A549 (cell line): ENCODE measurements around the gene OR1L6. TPM values are rescaled to one million over a fixed set of nuclear protein-coding genes. Genes with fewer than 3 reads are reported as not detected.

ENCODE experiments used
- ATAC-seq, 2 experiments: fragments of 200-7000 bp in 1 of 2; fragments of >200 bp in 1 of 2; cut with Nextera tagmentation in 1 of 2; cut with Tn5 transposase in 1 of 2; 3 replicates each; pipeline versions ENCODE4 v1.8.0 to v1.9.1; 2018 to 2020; ENCODE audit warnings: mild to moderate bottlenecking in 1 of 2, moderate library complexity in 1 of 2
- CTCF ChIA-PET: fragments of 300-600 bp; sonication (Branson Sonifier 250); formaldehyde crosslinking; extraction: SDS; loops from one replicate; lab custom pipeline; 2021; ENCODE audit warnings: antibody characterized with exemption, inconsistent platforms; lab: Yijun Ruan, JAX
- POLR2A ChIA-PET: fragments of 350-600 bp; formaldehyde crosslinking; extraction: SDS; loops from one replicate; lab custom pipeline; 2021; ENCODE audit warnings: antibody characterized with exemption, inconsistent platforms; lab: Yijun Ruan, JAX
- DNase-seq, 2 experiments: peaks; one replicate each; pipeline versions ENCODE4 v3.0.0 to v3.0.0-alpha.2; 2011 to 2016; ENCODE audit warnings: low read depth in 1 of 2, low spot score in 1 of 2
- FAIRE-seq: peaks from 2 replicates; lab custom pipeline; 2011; peaks lifted over from hg19 to GRCh38; lab: Jason Lieb, UNC
- H3K27ac ChIP-seq, 2 experiments: fragments of >200 bp; sonication (Bioruptor Twin); formaldehyde crosslinking; 3 replicates each; pipeline ENCODE4 v1.5.1; 2016 to 2017
- H3K4me1 ChIP-seq: fragments of >200 bp; sonication (Bioruptor Twin); formaldehyde crosslinking; 3 replicates; pipeline ENCODE4 v1.6.1; 2016
- H3K4me2 ChIP-seq: fragments of >200 bp; sonication (Bioruptor Twin); formaldehyde crosslinking; 3 replicates; pipeline ENCODE4 v1.6.1; 2016
- H3K4me3 ChIP-seq: fragments of >200 bp; sonication (Bioruptor Twin); formaldehyde crosslinking; 3 replicates; pipeline ENCODE4 v1.5.1; 2016
- H3K9me3 ChIP-seq: fragments of >200 bp; sonication (Bioruptor Twin); formaldehyde crosslinking; 3 replicates; pipeline ENCODE4 v1.6.1; 2016
- ATOH8 ChIP-seq: fragments of 250-450 bp; sonication (Bioruptor Pico); IDR thresholded peaks from 2 replicates; pipeline ENCODE4 v1.5.0; 2020; ENCODE audit warnings: low read depth, mild to moderate bottlenecking, moderate library complexity
- BHLHE40 ChIP-seq: IDR thresholded peaks from 2 replicates; pipeline ENCODE4 v1.6.1; 2012; ENCODE audit warnings: low read depth, low read length, inconsistent platforms
- CBX8 ChIP-seq: fragments of 200-600 bp; sonication (generic); IDR thresholded peaks from 2 replicates; pipeline ENCODE4 v1.6.1; 2016
- CEBPB ChIP-seq, 2 experiments: fragments of >200 bp in 1 of 2; sonication (Bioruptor Twin) in 1 of 2; formaldehyde crosslinking in 1 of 2; IDR thresholded peaks; 2 replicates each; pipeline ENCODE4 v1.6.1; 2012 to 2016
- CHD2 ChIP-seq: fragments of 150-350 bp; IDR thresholded peaks from 2 replicates; pipeline ENCODE4 v1.6.1; 2014; ENCODE audit warnings: low read length; ENCODE audit not compliant: partially characterized antibody
- E2F6 ChIP-seq: IDR thresholded peaks from 2 replicates; pipeline ENCODE4 v1.6.1; 2012; ENCODE audit warnings: low read depth, borderline replicate concordance
- EP300 ChIP-seq, 2 experiments: fragments of >200 bp; sonication (Bioruptor Twin); formaldehyde crosslinking; IDR thresholded peaks; 2 replicates in 1 of 2; 3 replicates in 1 of 2; pipeline ENCODE4 v1.6.1; 2016 to 2017
- FOSL2 ChIP-seq, 2 experiments: fragments of 450-650 bp in 1 of 2; fragments of >200 bp in 1 of 2; sonication (Bioruptor Twin) in 1 of 2; formaldehyde crosslinking; IDR thresholded peaks; 2 replicates each; pipeline versions ENCODE4 v1.5.0 to v1.6.1; 2016 to 2020; ENCODE audit warnings: mild to moderate bottlenecking in 1 of 2, moderate library complexity in 1 of 2
- GATA3 ChIP-seq: IDR thresholded peaks from 2 replicates; pipeline ENCODE4 v1.6.1; 2012; ENCODE audit warnings: borderline replicate concordance
- HES2 ChIP-seq: fragments of >200 bp; sonication (Bioruptor Twin); formaldehyde crosslinking; IDR thresholded peaks from 2 replicates; pipeline ENCODE4 v1.6.1; 2016
- HEYL ChIP-seq: fragments of 250-450 bp; sonication (Bioruptor Pico); IDR thresholded peaks from 2 replicates; pipeline ENCODE4 v1.8.0; 2021; ENCODE audit warnings: mild to moderate bottlenecking, moderate library complexity
- HOXA7 ChIP-seq: fragments of 250-450 bp; sonication (Bioruptor Pico); IDR thresholded peaks from 2 replicates; pipeline ENCODE4 v1.5.0; 2020; ENCODE audit warnings: mild to moderate bottlenecking, moderate library complexity
- HOXB13 ChIP-seq: fragments of 250-450 bp; sonication (Bioruptor Pico); IDR thresholded peaks from 2 replicates; pipeline ENCODE4 v1.5.0; 2020; ENCODE audit warnings: low read depth, mild to moderate bottlenecking, moderate library complexity
- JUNB ChIP-seq: fragments of >200 bp; sonication (Bioruptor Twin); formaldehyde crosslinking; IDR thresholded peaks from 2 replicates; pipeline ENCODE4 v1.6.1; 2016
- KDM5A ChIP-seq: fragments of 200-600 bp; sonication (generic); IDR thresholded peaks from 2 replicates; pipeline ENCODE4 v1.6.1; 2016; ENCODE audit warnings: antibody characterized with exemption, mild to moderate bottlenecking
- MAFK ChIP-seq: fragments of 450-650 bp; IDR thresholded peaks from 2 replicates; pipeline ENCODE4 v1.6.1; 2014; ENCODE audit not compliant: partially characterized antibody
- MAX ChIP-seq: IDR thresholded peaks from 2 replicates; pipeline ENCODE4 v1.6.1; 2012
- MAZ ChIP-seq: fragments of 150-350 bp; IDR thresholded peaks from 2 replicates; pipeline ENCODE4 v1.6.1; 2014; ENCODE audit warnings: antibody characterized with exemption, low read depth, low read length, borderline replicate concordance
- NFE2L2 ChIP-seq: fragments of 150-350 bp; conservative IDR thresholded peaks from 2 replicates; pipeline ENCODE4 v1.6.1; 2014; ENCODE audit warnings: low read length
- NR3C1 ChIP-seq: fragments of >200 bp; sonication (Bioruptor Twin); formaldehyde crosslinking; IDR thresholded peaks from 3 replicates; pipeline ENCODE4 v1.6.1; 2017
- POLR2A ChIP-seq: IDR thresholded peaks from 2 replicates; pipeline ENCODE4 v1.6.1; 2012; ENCODE audit warnings: mild to moderate bottlenecking, low read length
- RARB ChIP-seq: fragments of 250-450 bp; sonication (Bioruptor Pico); IDR thresholded peaks from 2 replicates; pipeline ENCODE4 v1.8.0; 2021; ENCODE audit warnings: mild to moderate bottlenecking, moderate library complexity
- TFCP2L1 ChIP-seq: fragments of 250-450 bp; sonication (Bioruptor Pico); IDR thresholded peaks from 2 replicates; pipeline ENCODE4 v1.5.0; 2021; ENCODE audit warnings: mild to moderate bottlenecking
- TP53 ChIP-seq: fragments of 250-450 bp; sonication (Bioruptor Pico); IDR thresholded peaks from 2 replicates; pipeline ENCODE4 v1.5.0; 2021; ENCODE audit warnings: mild to moderate bottlenecking, moderate library complexity
- USF2 ChIP-seq: fragments of 450-650 bp; IDR thresholded peaks from 2 replicates; pipeline ENCODE4 v1.6.1; 2014; ENCODE audit warnings: antibody characterized with exemption
- ZC3H11A ChIP-seq: fragments of 450-650 bp; IDR thresholded peaks from 2 replicates; pipeline ENCODE4 v1.6.1; 2014; ENCODE audit warnings: antibody characterized with exemption, mild to moderate bottlenecking
- ZFP36 ChIP-seq: fragments of 450-650 bp; IDR thresholded peaks from 2 replicates; pipeline ENCODE4 v1.6.1; 2014; ENCODE audit warnings: borderline replicate concordance; ENCODE audit not compliant: partially characterized antibody
- ZNF302 ChIP-seq: fragments of 250-450 bp; sonication (Bioruptor Pico); IDR thresholded peaks from 2 replicates; pipeline ENCODE4 v1.9.0; 2021; ENCODE audit warnings: inconsistent platforms, mild to moderate bottlenecking, moderate library complexity
- WGBS: methylation state at CpG from one replicate; pipeline ENCODE4 v1.1.6; 2017; ENCODE audit errors: missing lambda C conversion rate; 5-methylcytosine and 5-hydroxymethylcytosine counted together
- polyA minus RNA-seq: library from RNA; depleted of rRNA, polyadenylated mRNA; stranded (reverse); fragments of >200 nt; gene quantifications from 2 replicates; pipeline ENCODE4 v1.2.3, GENCODE V29; 2011; rRNA and poly(A)+ RNA removed
- polyA plus RNA-seq, 4 experiments: library from polyadenylated mRNA; depleted of rRNA in 3 of 4; stranded (reverse); fragments of >200 nt; fragmentation: RNase III in 1 of 4; extraction: RNeasy Plus Mini Kit Qiagen cat#74134 plus additional on column Dnase treatment in 1 of 4; gene quantifications; 2 replicates in 3 of 4; 3 replicates in 1 of 4; pipeline ENCODE4 v1.2.3, GENCODE V29; 2011 to 2017

OR1L6 gene
- not detected in 2 replicates for polyA plus RNA-seq (2011; rRNA removed)
- polyA plus RNA-seq (2012; cell fraction: cytosol; rRNA removed): not detected in 2 replicates
- not detected in 2 replicates for polyA plus RNA-seq (2012; cell fraction: nucleus; rRNA removed)
- polyA plus RNA-seq (2017; fragmentation: RNase III; extraction: RNeasy Plus Mini Kit Qiagen cat#74134 plus additional on column Dnase treatment): not detected in 3 replicates
- polyA minus RNA-seq: not detected in 2 replicates

GRCh38 chr9:122742003-122742402 lies at the start of gene OR1L6:
Gene OR1L6, plus strand, starts transcription at chr9:122742303. Its CDS starts 7,545 bp downstream, at chr9:122749848.
- FAIRE-seq (no peak), ATAC-seq (no peak), DNase-seq (no peak)
- ChIA-PET CTCF (interaction anchor here (1.1 kb wide), 1 partner anchor 45 kb away, joined by 5 read pairs; no protein-coding TSS in a partner anchor), POLR2A (no interaction called here)
- WGBS: 7% methylated on average over 6 of the region's 6 CpGs
- TF ChIP-seq HEYL (CRISPR knock-in tag) (no peak), E2F6 (no peak)
- Histone ChIP-seq H3K9me3 (peaks cover 4% of the 10 kb centered on the region; the same call in 1 of the 3 replicates), H3K4me1 (no peaks in the 10 kb centered on the region), H3K4me3 (no peak within 1 kb of the TSS), H3K4me2 (no peak within 1 kb of the TSS), H3K27ac (no peak within 1 kb of the TSS)

- no peak overlapping the region for H3K27ac ChIP-seq
- WGBS: 93% methylated on average over 1 of the region's 1 CpG
- TF ChIP-seq HES2: no peak
- TF ChIP-seq FOSL2 (IDR thresholded peaks at IDR 0.05): no peak
- peak; percentile 35; the same call in 1 of the 2 replicates for TF ChIP-seq FOSL2 (CRISPR knock-in tag; IDR thresholded peaks at IDR 0.05)
- no peak overlapping the region for H3K4me3 ChIP-seq
- no peaks in the 10 kb centered on the region for H3K4me1 ChIP-seq
- no peak for ATAC-seq
- DNase-seq: no peak
- H3K4me2 ChIP-seq: no peak overlapping the region
- ChIA-PET CTCF (no interaction called here), POLR2A (no interaction called here)
- no peaks in the 10 kb centered on the region for H3K9me3 ChIP-seq
- no peak for FAIRE-seq
These were observed 46.4 kb upstream of the OR1L6 start for GRCh38 chr9:122695696-122696095.

GRCh38 chr9:122718038-122718437 lies 24.1 kb upstream of the OR1L6 start:
- H3K4me3 ChIP-seq: no peak overlapping the region
- TF ChIP-seq TP53 (CRISPR knock-in tag) (no peak), JUNB (no peak), BHLHE40 (no peak), NR3C1 (no peak), GATA3 (no peak), MAZ (no peak), CBX8 (no peak), USF2 (no peak), MAX (no peak), MAFK (no peak), NFE2L2 (no peak), TFCP2L1 (CRISPR knock-in tag) (no peak), HOXA7 (no peak)
- TF ChIP-seq, all 56 proteins: peak for 0
- no peak for FAIRE-seq
- WGBS: 25% methylated on average over 7 of the region's 7 CpGs
- ChIA-PET CTCF (interaction anchor here (1.1 kb wide), 1 partner anchor 15 kb away, joined by 3 read pairs; no protein-coding TSS in a partner anchor), POLR2A (no interaction called here)
- Histone ChIP-seq H3K4me2 (no peak overlapping the region), H3K4me1 (no peaks in the 10 kb centered on the region), H3K9me3 (peaks cover 18% of the 10 kb centered on the region; the same call in 2 of the 3 replicates), H3K27ac (no peak overlapping the region)
- ATAC-seq: no peak
- no peak for DNase-seq

GRCh38 chr9:122719218-122719617 lies 22.9 kb upstream of the OR1L6 start:
- FAIRE-seq (no peak), ATAC-seq (no peak)
- TF ChIP-seq POLR2A (no peak), FOSL2 (IDR thresholded peaks at IDR 0.05) (no peak), FOSL2 (CRISPR knock-in tag; IDR thresholded peaks at IDR 0.05) (no peak), HOXA7 (no peak), ZNF302 (CRISPR knock-in tag) (no peak), CHD2 (no peak), KDM5A (no peak), ZFP36 (no peak), CEBPB (IDR thresholded peaks at IDR 0.05) (no peak), ATOH8 (CRISPR knock-in tag) (no peak), HOXB13 (CRISPR knock-in tag) (no peak), GATA3 (no peak), RARB (CRISPR knock-in tag) (no peak), HES2 (no peak), EP300 (IDR thresholded peaks at IDR 0.05) (no peak), ZC3H11A (no peak)
- TF ChIP-seq, all 56 proteins: peak for 0
- H3K4me1 ChIP-seq: no peaks in the 10 kb centered on the region
- POLR2A ChIA-PET: no interaction called here
- no peak for DNase-seq
- no peak overlapping the region for H3K4me2 ChIP-seq
- CTCF ChIA-PET: no interaction called here
- H3K27ac ChIP-seq: no peak overlapping the region
- 19% methylated on average over 4 of the region's 4 CpGs for WGBS
- H3K9me3 ChIP-seq: peaks cover 25% of the 10 kb centered on the region; the same call in 2 of the 3 replicates
- H3K4me3 ChIP-seq: no peak overlapping the region
